ENCODE measurements around the gene SEPSECS. TPM values are rescaled to one million over a fixed set of nuclear protein-coding genes. Genes with fewer than 3 reads are reported as not detected.

Gene SEPSECS
- total and polyA plus RNA-seq, 4 donors: 3.3 to 9.4 (median 5.5) TPM

DNA sequence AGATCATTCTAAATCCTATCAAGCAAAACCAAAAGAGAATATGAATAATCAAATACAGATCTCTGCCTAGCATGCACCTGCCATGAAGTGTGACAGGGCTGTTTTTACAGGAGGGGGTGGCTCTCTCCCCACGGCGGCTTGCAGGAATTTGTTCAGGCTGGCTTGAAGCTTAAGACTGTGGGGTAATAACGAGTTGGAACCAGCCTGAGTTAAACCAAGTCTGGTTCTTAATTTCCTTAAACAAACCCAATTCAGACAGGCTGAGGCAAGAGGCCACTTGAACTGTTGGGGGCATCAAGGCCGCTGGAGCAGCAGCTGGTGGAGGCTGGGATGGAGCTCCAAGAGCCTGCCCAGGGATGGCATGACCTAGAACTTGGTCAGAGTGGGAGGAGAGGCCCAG, 84.4 kb downstream of the SEPSECS start:
- no peak for DNase-seq
- no peaks in the 10 kb centered on the region for H3K4me1 ChIP-seq (ENCODE audit: control insufficient read depth in 1 of 2, insufficient read depth in 2 of 2, low read length in 2 of 2)
- ATAC-seq (ENCODE audit: low FRiP score): no peak
- H3K27me3 ChIP-seq (ENCODE audit: control insufficient read depth in 1 of 2, insufficient read depth in 2 of 2, low read length in 1 of 2): no peaks in the 10 kb centered on the region
- intact Hi-C loops (cut with DNase I): no loop called here
- no peaks in the 10 kb centered on the region for H3K36me3 ChIP-seq (ENCODE audit: control insufficient read depth in 1 of 2, insufficient read depth in 2 of 2, low read length in 1 of 2)
- 84 to 86% methylated on average over 4 of the region's 4 CpGs for WGBS, 2 donors
- H3K9me3 ChIP-seq (ENCODE audit: control insufficient read depth, low read length): peaks cover 2% of the 10 kb centered on the region
- no peak overlapping the region for H3K27ac ChIP-seq (ENCODE audit: low read depth in 1 of 2, low read length in 2 of 2)
- no peak overlapping the region for H3K4me3 ChIP-seq (ENCODE audit: low read length in 2 of 2)

DNA sequence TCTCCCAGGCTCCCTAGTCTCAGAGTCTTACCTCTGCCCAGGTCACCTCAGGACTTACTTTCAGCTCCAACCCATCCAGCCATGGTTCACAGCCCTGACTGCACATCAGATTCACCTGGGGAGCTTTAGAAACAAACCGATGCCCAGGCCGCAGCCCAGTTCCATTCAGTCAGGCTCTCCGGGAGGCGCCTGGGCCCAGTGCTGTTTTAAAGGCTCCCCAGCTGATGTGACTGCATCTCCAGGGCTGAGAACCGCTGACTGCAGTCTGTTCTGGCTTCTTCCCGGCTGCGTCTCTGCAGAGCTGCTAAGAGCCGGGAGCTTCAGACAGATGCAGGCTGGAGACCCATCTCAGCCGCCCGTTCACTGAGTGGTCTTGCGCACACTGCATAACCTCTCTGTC, 85.1 kb downstream of the SEPSECS start:
- ATAC-seq (ENCODE audit: low FRiP score): no peak
- no peak overlapping the region for H3K27ac ChIP-seq (ENCODE audit: low read depth in 1 of 2, low read length in 2 of 2)
- H3K4me1 ChIP-seq (ENCODE audit: control insufficient read depth in 1 of 2, insufficient read depth in 2 of 2, low read length in 2 of 2): no peaks in the 10 kb centered on the region
- DNase-seq: no peak
- H3K4me3 ChIP-seq (ENCODE audit: low read length in 2 of 2): no peak overlapping the region
- 93 to 95% methylated on average over 11 of the region's 11 CpGs for WGBS, 2 donors
- intact Hi-C loops (cut with DNase I): no loop called here
- no peaks in the 10 kb centered on the region for H3K36me3 ChIP-seq (ENCODE audit: control insufficient read depth in 1 of 2, insufficient read depth in 2 of 2, low read length in 1 of 2)
- peaks cover 2% of the 10 kb centered on the region for H3K9me3 ChIP-seq (ENCODE audit: control insufficient read depth, low read length)
- no peaks in the 10 kb centered on the region for H3K27me3 ChIP-seq (ENCODE audit: control insufficient read depth in 1 of 2, insufficient read depth in 2 of 2, low read length in 1 of 2)

DNA sequence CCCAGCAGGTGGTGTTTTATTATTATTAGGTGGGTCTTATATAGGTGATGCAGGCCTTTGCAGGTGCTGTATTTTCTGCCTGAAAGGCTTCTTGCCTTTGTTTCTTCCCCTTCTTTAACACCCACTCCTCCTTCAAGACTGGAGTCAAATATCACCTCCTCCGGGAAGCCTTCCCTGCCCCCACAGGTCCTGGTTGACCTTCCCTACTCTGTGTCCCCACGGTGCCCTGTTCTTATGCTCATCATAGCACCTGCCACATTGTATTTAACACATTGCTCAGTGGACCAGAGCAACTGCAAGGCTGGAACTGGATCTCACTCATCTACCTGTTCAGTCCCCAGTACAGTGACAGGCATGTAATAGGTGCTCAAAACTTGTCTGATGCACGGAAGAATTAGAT, 89.7 kb downstream of the SEPSECS start:
- Histone ChIP-seq H3K4me3 (ENCODE audit: low read length in 2 of 2) (no peak overlapping the region), H3K27me3 (ENCODE audit: control insufficient read depth in 1 of 2, insufficient read depth in 2 of 2, low read length in 1 of 2) (no peaks in the 10 kb centered on the region), H3K9me3 (ENCODE audit: control insufficient read depth, low read length) (no peaks in the 10 kb centered on the region), H3K36me3 (ENCODE audit: control insufficient read depth in 1 of 2, insufficient read depth in 2 of 2, low read length in 1 of 2) (no peaks in the 10 kb centered on the region), H3K4me1 (ENCODE audit: control insufficient read depth in 1 of 2, insufficient read depth in 2 of 2, low read length in 2 of 2) (no peaks in the 10 kb centered on the region), H3K27ac (ENCODE audit: low read depth in 1 of 2, low read length in 2 of 2) (no peak overlapping the region)
- intact Hi-C loops (cut with DNase I): no loop called here
- no peak for DNase-seq
- ATAC-seq (ENCODE audit: low FRiP score): no peak
- 84 to 90% methylated on average over 3 of the region's 3 CpGs for WGBS, 2 donors

Other genes starting within 250 kb of the SEPSECS start
- gene CCDC149, start 247.4 kb downstream of the SEPSECS start, total RNA-seq: 10 to 100 TPM; 31.3 to 43.4 TPM
- gene CCDC149, start 247.4 kb downstream of the SEPSECS start, polyA plus RNA-seq: 10 to 100 TPM; 10.6 to 15.7 TPM
- 10 to 100 TPM; 10.3 to 13.7 TPM for gene LGI2, start 129.5 kb downstream of the SEPSECS start, total RNA-seq
- under 1 TPM; 0.79 to 0.88 TPM for gene LGI2, start 129.5 kb downstream of the SEPSECS start, polyA plus RNA-seq
- 10 to 100 TPM; 12.2 to 13.2 TPM for gene PI4K2B, start 73.6 kb upstream of the SEPSECS start, total RNA-seq
- 10 to 100 TPM in 1 of 2 donors, 1 to 10 TPM in 1; 6.2 to 20.3 TPM for gene PI4K2B, start 73.6 kb upstream of the SEPSECS start, polyA plus RNA-seq
- 10 to 100 TPM in 1 of 2 donors, 1 to 10 TPM in 1; 8.3 to 13.5 TPM for gene ZCCHC4, start 152.3 kb upstream of the SEPSECS start, total RNA-seq
- 1 to 10 TPM; 2.4 to 5.3 TPM for gene ZCCHC4, start 152.3 kb upstream of the SEPSECS start, polyA plus RNA-seq
- 10 to 100 TPM; 29.3 to 41.2 TPM for gene ANAPC4, start 216.8 kb upstream of the SEPSECS start, total RNA-seq
- gene ANAPC4, start 216.8 kb upstream of the SEPSECS start, polyA plus RNA-seq: 10 to 100 TPM; 25.3 to 56.3 TPM

Data from aorta (tissue), 5 donors.